DOHH2 (cell line): ENCODE measurements around the gene PRND.

Source experiments
- CTCF ChIP-seq: fragments of 200-600 bp; sonication (generic); IDR thresholded peaks from one replicate; pipeline ENCODE4 v1.5.1; 2014; ENCODE audit warnings: antibody characterized with exemption, mild to moderate bottlenecking, low read depth, low read length; ENCODE audit not compliant: poor library complexity, severe bottlenecking
- EZH2phosphoT487 ChIP-seq: fragments of 200-600 bp; sonication (generic); IDR thresholded peaks from 2 replicates; pipeline ENCODE4 v1.6.1; 2017; ENCODE audit warnings: borderline replicate concordance, mild to moderate bottlenecking, antibody characterized with exemption, low read length, moderate library complexity, mixed read lengths

DNA sequence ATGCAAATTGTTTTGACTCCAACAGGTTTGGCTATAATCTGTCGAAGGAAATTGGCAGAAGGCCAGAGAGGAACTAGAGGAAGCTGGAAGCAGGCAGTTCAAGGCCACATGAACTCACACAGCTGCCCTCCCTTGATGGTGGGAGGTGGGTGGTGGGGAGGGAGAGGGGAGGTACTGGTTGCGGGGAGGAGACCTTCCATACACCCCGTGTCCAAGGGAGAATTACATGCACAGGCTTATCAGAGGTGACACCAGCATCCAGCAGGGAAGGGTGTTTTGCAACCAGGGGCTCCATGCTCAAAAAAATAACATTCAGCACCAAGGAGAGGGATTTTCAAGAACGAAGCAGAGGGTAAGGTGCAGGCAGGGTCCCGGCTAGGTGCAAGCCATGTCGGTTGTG lies 9.1 kb downstream of the PRND start:
- TF ChIP-seq CTCF (no peak), EZH2phosphoT487 (no peak)
